BLaER1 treated with 17β-estradiol and CSF1 and Interleukin-3, amounts not matched to agents 10 nM and 100 nM (cell line): ENCODE results near the gene ARMC12.

ENCODE experiments used
- H3K27ac ChIP-seq, 11 experiments: shearing (Covaris generic); formaldehyde crosslinking; 2 replicates each; pipeline ENCODE4 v1.8.1; 2022
- H3K27me3 ChIP-seq, 11 experiments: shearing (Covaris generic); formaldehyde crosslinking; 2 replicates each; pipeline ENCODE4 v1.8.1; 2022
- H3K36me3 ChIP-seq, 11 experiments: shearing (Covaris generic); formaldehyde crosslinking; 2 replicates each; pipeline ENCODE4 v1.8.1; 2022
- H3K4me1 ChIP-seq, 10 experiments: shearing (Covaris generic); formaldehyde crosslinking; 2 replicates each; pipeline ENCODE4 v1.8.1; 2022
- H3K4me2 ChIP-seq, 11 experiments: shearing (Covaris generic); formaldehyde crosslinking; 2 replicates each; pipeline ENCODE4 v1.8.1; 2022
- H3K4me3 ChIP-seq, 10 experiments: shearing (Covaris generic); formaldehyde crosslinking; 2 replicates each; pipeline ENCODE4 v1.8.1; 2022
- H3K9ac ChIP-seq, 11 experiments: shearing (Covaris generic); formaldehyde crosslinking; 2 replicates each; pipeline ENCODE4 v1.8.1; 2022
- H3K9me3 ChIP-seq, 11 experiments: shearing (Covaris generic); formaldehyde crosslinking; replicated peaks in 1 of 11; 2 replicates each; pipeline ENCODE4 v1.8.1; 2022
- H4K20me1 ChIP-seq, 11 experiments: shearing (Covaris generic); formaldehyde crosslinking; 2 replicates each; pipeline ENCODE4 v1.8.1; 2022
- Cebpa-rat ChIP-seq, 11 experiments: shearing (Covaris generic); IDR thresholded peaks; 2 replicates each; pipeline ENCODE4 v1.8.1; 2022

The ARMC12 gene

DNA sequence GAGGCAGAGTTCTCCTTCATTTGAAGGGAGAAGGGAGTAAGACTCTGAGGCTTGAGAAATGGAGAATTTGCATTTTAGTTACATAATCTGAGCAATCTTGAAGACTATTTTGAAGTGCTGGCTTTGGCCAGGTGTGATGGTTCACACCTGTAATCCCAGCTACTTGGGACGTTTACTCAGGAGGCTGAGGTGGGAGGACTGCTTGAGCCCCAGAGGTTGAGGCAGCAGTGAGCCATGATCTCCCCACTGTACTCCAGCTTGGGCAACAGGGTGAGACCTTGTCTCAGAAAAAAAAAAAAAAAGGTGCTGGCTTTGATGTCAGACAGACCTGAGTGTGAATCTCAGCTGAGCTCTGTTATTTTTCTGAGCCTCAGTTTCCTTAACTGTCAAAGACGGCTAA, 12.4 kb upstream of the ARMC12 start:
- 0 out of 22 replicates have a peak overlapping the region, but pooled peaks of 1 of the 11 experiments have one; percentile 11 for H3K9ac ChIP-seq

DNA sequence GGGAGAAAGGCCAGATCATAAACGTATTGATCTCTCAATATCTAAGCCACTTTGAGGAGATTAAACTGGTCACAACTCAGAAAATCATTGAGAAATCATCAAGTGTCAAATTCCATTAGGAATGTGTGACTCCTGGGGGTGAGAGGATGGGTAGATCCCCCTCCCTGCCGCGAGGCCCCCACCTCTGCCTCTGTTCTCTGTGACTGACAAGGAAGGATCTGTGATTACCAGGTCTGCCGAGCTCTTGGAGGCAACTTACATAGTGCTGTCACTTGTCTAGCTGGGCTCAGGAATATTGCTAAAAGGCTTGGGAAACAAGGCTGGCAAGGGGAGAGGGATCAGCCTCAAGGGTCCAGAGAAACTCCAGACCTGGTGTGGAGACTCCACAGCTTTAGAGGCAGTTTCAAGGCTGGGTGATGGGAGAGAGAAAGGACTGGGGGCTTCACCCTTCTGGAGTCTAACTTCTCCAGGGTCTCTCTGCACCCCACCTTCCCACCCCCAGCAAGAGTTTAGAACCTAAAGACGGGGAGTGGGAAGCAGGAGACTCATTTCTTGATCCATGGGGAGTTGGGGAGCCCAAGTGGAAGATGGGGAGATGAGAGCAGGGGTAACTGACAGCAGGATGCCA, 11.6 kb upstream of the ARMC12 start:
- H3K4me1 ChIP-seq = peaks cover 92 to 97% (median 95%) of the 10 kb centered on the region in 10 experiments
- peak overlapping the region in 4 of 10 experiments; percentile 16 to 46 (median 30); a peak in 5 of 20 replicates for H3K4me3 ChIP-seq
- no peak for TF ChIP-seq Cebpa-rat (IDR thresholded peaks at IDR 0.05)
- H3K27ac ChIP-seq = peak overlapping the region in 8 of 11 experiments; percentile 34 to 96 (median 88); a peak in 14 of 22 replicates
- H4K20me1 ChIP-seq = no peaks in the 10 kb centered on the region
- no peaks in the 10 kb centered on the region for H3K9me3 ChIP-seq
- H3K27me3 ChIP-seq = no peaks in the 10 kb centered on the region
- peak overlapping the region; percentile 91 to 100 (median 99) for H3K4me2 ChIP-seq
- H3K36me3 ChIP-seq = no peaks in the 10 kb centered on the region
- H3K9ac ChIP-seq = peak overlapping the region in 7 of 11 experiments; percentile 14 to 91 (median 46); a peak in 16 of 22 replicates

More for the DNA sequence above, 12.4 kb upstream of the ARMC12 start:
- Histone ChIP-seq H3K27me3 (no peaks in the 10 kb centered on the region), H3K4me1 (peaks cover 92 to 97% (median 94%) of the 10 kb centered on the region in 10 experiments), H3K4me2 (peak overlapping the region; percentile 91 to 100 (median 99)), H3K36me3 (no peaks in the 10 kb centered on the region), H4K20me1 (no peaks in the 10 kb centered on the region), H3K9me3 (no peaks in the 10 kb centered on the region), H3K4me3 (no peak overlapping the region), H3K27ac (peak overlapping the region in 4 of 11 experiments; percentile 14 to 35 (median 26); a peak in 2 of 22 replicates)
- no peak for TF ChIP-seq Cebpa-rat (IDR thresholded peaks at IDR 0.05)

DNA sequence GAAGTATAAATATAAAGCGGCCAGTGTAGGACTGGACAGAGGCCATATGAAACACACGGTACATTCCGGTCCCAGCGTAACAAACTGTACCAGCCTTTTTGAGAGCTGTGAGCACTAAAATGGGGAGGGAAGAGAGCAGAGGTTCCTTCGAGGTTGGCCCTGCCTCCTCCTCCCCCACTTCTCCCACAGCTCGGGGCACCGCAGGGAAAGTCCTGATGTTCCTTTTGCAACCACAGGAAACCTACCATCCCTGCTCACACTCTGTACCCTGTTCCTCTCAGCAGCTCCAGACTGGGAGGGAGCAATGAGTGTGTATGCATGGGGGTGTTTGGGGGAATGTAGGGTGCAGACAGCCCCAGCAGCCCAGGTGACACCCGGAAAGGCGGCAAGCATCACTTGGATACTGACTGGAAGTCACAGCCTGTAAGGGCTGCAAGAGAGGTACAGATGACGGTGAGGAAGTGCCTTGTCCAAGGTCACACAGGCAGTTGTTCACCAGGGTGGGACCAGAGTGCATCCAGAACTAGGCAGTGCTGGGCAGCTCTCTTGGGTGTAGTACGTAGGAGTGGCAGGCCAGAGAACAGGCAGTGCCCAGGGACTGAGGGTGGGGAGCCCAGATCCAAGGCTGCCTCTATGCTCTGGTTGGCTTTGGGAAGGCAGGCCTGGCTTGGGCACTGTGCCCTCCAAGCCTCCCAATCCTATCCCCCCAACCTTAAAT, 11.0 kb upstream of the ARMC12 start:
- Histone ChIP-seq H3K4me2 (peak overlapping the region; percentile 91 to 100 (median 99)), H3K9me3 (no peaks in the 10 kb centered on the region), H3K4me3 (peak overlapping the region in 4 of 10 experiments; percentile 16 to 46 (median 30); a peak in 6 of 20 replicates), H3K9ac (peak overlapping the region in 7 of 11 experiments; percentile 14 to 91 (median 46); a peak in 15 of 22 replicates), H3K36me3 (no peaks in the 10 kb centered on the region), H4K20me1 (no peaks in the 10 kb centered on the region), H3K27me3 (no peaks in the 10 kb centered on the region), H3K27ac (peak overlapping the region in 8 of 11 experiments; percentile 42 to 96 (median 90); a peak in 14 of 22 replicates), H3K4me1 (peaks cover 92 to 97% (median 95%) of the 10 kb centered on the region in 10 experiments)
- no peak for TF ChIP-seq Cebpa-rat (IDR thresholded peaks at IDR 0.05)

DNA sequence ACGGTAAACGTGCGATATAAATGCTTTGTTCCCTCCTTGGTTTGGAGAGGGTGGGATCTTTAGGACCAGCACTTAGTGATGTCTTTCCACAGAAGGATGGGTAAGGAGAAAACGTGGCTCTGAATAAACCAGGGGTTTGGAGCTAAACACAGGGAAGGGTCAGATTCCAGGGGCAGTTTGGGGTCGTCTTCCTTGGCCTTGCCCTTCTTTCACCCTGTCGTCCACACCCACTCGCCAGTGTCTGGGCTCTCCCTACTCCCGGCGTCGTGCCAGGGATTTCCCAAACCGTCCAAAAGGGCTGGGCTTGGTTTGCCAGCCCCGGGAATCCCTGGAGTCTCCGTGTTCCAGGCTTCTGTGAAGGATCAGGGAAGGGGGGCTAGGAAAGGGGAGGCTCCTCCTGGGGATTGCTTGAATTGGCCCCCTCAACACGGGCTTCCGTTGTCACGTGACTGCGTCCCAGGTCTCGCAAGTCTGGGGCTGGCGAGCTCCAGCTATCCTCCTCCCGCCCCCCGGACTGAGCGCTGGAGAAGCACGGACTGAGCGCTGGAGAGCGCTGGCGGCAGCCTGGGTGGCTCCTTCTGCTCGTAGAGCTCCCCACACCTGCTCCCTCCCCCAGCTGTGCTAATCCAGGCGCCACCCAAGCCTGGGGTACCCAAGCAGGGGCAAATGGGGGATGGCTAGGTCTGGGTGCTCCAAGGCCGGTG, 9.4 kb upstream of the ARMC12 start:
- H4K20me1 ChIP-seq = no peaks in the 10 kb centered on the region
- no peak for TF ChIP-seq Cebpa-rat (IDR thresholded peaks at IDR 0.05)
- peak overlapping the region; percentile 72 to 91 (median 85) for H3K9ac ChIP-seq
- no peaks in the 10 kb centered on the region for H3K27me3 ChIP-seq
- peak overlapping the region; percentile 51 to 71 (median 62) for H3K4me3 ChIP-seq
- peak overlapping the region; percentile 91 to 100 (median 99) for H3K4me2 ChIP-seq
- peaks cover 82 to 90% (median 86%) of the 10 kb centered on the region in 10 experiments for H3K4me1 ChIP-seq
- H3K27ac ChIP-seq = peak overlapping the region; percentile 36 to 98 (median 93); a peak in 21 of 22 replicates
- no peaks in the 10 kb centered on the region for H3K36me3 ChIP-seq
- no peaks in the 10 kb centered on the region for H3K9me3 ChIP-seq

DNA sequence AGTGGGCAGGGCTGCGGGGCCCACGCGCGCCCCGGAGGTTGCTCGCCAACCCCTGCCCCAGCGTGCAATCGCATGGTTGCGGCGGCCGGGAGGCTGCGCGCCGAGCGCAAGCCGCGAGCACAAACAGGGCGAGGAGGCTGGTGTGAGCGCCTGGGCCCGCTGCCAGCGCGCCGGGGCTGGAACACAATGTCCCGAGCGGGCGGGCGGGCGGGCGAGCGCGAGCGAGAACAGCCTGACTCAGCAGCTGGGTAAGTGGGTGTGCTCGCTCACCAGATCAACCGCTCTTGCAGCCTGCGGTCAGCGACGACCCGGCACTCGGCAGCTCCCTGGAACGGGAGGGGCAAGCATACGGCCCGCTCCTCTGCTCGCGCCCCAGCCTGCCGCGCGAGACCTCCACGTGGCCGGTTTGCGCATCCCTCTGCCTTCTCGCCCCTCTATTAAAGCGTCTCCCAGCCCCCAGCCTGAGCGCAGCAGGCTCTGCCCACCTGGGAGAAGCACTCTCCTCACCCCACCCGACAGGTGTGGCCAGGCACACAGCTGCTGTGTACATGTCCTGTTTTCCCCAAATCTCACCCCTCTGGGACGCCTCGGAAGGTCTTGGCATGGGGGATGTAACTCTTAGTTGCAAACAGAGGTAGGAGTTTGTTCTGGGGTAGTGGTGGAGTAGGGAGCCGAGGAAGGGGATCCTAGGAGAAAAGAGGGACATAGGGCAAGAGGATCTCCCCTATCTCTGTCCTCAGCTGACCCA, 8.7 kb upstream of the ARMC12 start:
- Histone ChIP-seq H3K36me3 (no peaks in the 10 kb centered on the region), H3K4me2 (peak overlapping the region; percentile 91 to 100 (median 99)), H3K4me3 (peak overlapping the region; percentile 51 to 71 (median 62)), H3K9ac (peak overlapping the region; percentile 72 to 94 (median 86)), H3K4me1 (peaks cover 85 to 91% (median 89%) of the 10 kb centered on the region in 10 experiments), H3K27me3 (no peaks in the 10 kb centered on the region), H4K20me1 (no peaks in the 10 kb centered on the region), H3K9me3 (no peaks in the 10 kb centered on the region), H3K27ac (peak overlapping the region; percentile 36 to 98 (median 94); a peak in 21 of 22 replicates)
- TF ChIP-seq Cebpa-rat (IDR thresholded peaks at IDR 0.05) = no peak

DNA sequence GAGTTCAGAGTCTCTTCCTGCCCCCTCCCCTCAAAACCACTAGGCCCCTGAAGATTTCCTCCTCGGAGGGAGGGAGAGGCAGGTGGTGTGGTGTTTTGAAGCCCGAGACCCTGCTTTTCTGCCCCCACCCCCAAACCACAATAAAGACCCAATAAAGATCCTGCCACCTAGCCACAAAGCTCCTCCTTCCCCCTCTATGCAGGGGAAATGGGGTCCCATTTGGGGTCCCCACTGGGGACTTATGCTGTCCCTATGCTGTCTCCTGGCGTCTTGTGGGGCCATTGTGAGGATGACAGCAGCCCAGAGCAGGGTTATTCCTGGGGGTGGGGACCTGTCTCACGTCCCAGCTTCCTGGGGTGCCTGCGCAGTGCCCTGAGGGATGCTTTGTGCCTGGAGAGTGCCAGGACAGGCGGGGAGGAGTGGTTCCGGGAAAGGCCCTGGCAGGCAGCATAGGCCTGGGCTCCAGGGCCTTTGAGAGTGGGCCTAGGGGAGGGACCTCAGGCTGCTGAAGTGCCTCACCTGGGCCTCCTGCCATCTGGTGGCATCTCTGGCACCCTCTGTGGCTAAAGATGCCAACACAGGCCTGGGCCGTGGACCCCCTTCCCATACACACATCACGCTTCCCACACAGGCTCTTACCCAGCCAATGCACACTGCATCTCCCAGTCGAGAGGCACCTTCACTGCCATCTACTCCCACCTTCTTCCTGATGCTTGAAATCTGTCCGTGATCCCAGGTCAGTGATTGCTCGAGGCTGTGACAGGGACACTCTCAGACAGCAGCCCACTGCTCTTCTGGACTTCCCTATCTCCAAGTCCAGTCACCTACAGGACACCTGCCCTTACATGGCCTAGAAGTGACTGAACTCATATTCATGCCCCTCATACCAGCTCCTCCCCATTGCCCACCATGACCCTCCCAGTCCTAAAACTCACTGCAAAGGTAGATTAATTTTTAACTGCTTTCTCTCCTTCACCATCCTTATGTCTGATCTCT, 7.9 kb upstream of the ARMC12 start:
- Histone ChIP-seq H3K27ac (peak overlapping the region in 10 of 11 experiments; percentile 51 to 98 (median 95); a peak in 20 of 22 replicates), H4K20me1 (no peaks in the 10 kb centered on the region; a peak in 1 of 22 replicates), H3K27me3 (no peaks in the 10 kb centered on the region), H3K4me3 (peak overlapping the region in 9 of 10 experiments; percentile 42 to 58 (median 53); a peak in 14 of 20 replicates), H3K4me1 (peaks cover 83 to 91% (median 89%) of the 10 kb centered on the region in 10 experiments), H3K9me3 (no peaks in the 10 kb centered on the region), H3K9ac (peak overlapping the region; percentile 31 to 94 (median 86); a peak in 21 of 22 replicates), H3K4me2 (peak overlapping the region; percentile 91 to 100 (median 93)), H3K36me3 (no peaks in the 10 kb centered on the region)
- TF ChIP-seq Cebpa-rat (IDR thresholded peaks at IDR 0.05) = no peak

DNA sequence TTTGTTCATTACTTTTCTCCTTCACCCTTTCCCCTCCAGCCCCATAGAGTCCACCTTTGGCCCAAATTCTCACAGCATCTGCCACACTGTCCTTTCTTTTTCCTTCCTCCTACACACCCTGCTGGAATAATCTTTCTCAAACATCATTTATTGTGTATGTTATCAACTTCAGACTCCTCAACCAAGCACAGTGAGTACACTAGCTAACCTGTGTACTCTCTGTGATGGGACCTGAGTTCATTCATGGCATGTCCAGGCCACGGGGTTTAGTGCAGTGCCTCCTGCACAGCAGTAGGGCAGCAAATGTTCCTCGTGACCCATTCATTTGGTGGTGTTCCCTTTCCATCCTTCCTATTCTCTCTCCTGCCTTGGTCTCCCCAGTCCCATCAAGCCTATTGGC, 7.1 kb upstream of the ARMC12 start:
- Histone ChIP-seq H3K27ac (peak overlapping the region in 8 of 11 experiments; percentile 86 to 98 (median 96); a peak in 15 of 22 replicates), H3K4me2 (peak overlapping the region; percentile 91 to 100 (median 93)), H3K4me1 (peaks cover 76 to 90% (median 87%) of the 10 kb centered on the region in 10 experiments), H3K9ac (peak overlapping the region in 8 of 11 experiments; percentile 71 to 94 (median 88); a peak in 14 of 22 replicates), H3K27me3 (no peaks in the 10 kb centered on the region), H3K4me3 (peak overlapping the region in 2 of 10 experiments; percentile 14 to 76; a peak in 1 of 20 replicates), H3K36me3 (no peaks in the 10 kb centered on the region), H3K9me3 (no peaks in the 10 kb centered on the region), H4K20me1 (no peaks in the 10 kb centered on the region; a peak in 1 of 22 replicates)
- no peak for TF ChIP-seq Cebpa-rat (IDR thresholded peaks at IDR 0.05)
